Endothelial cell of umbilical vein (primary cell): ENCODE measurements around the gene ATP5ME. TPM values are rescaled to one million over a fixed set of nuclear protein-coding genes. Genes with fewer than 3 reads are reported as not detected.

Experiments
- BruUV-seq: library from RNA; stranded (reverse); fragments of 400-500 nt; replicated peaks from 2 replicates; lab custom pipeline; 2021; lab: Mats Ljungman, UMichigan
- CTCF ChIA-PET: fragments of 300-600, 350-600 bp; sonication (Branson Sonifier 250); formaldehyde crosslinking; loops from one replicate; lab custom pipeline; 2021; ENCODE audit warnings: antibody characterized with exemption, inconsistent platforms; lab: Charles Lee
- POLR2A ChIA-PET: fragments of 300-600, 350-600 bp; sonication (Branson Sonifier 250); formaldehyde crosslinking; loops from one replicate; lab custom pipeline; 2021; ENCODE audit warnings: antibody characterized with exemption, inconsistent platforms; lab: Charles Lee
- DNase-seq: peaks from one replicate; pipeline ENCODE4 v3.0.0-alpha.2; 2011; ENCODE audit warnings: low read depth, low spot score
- FAIRE-seq: peaks from 2 replicates; lab custom pipeline; 2011; peaks lifted over from hg19 to GRCh38; lab: Jason Lieb, UNC
- H2AFZ ChIP-seq: 2 replicates; pipeline ENCODE4 v1.6.0; 2012; ENCODE audit warnings: low read depth, low read length, control low read depth, inconsistent platforms
- H3K27ac ChIP-seq: 2 replicates; pipeline ENCODE4 v1.5.1; 2011; ENCODE audit warnings: low read depth, mild to moderate bottlenecking, control low read depth, low read length, moderate library complexity; ENCODE audit not compliant: insufficient read depth
- H3K27me3 ChIP-seq, 2 experiments: 2 replicates each; pipeline versions ENCODE4 v1.6.0 to v1.6.1; 2011; ENCODE audit warnings: low read length in 2 of 2, mixed read lengths in 1 of 2; ENCODE audit not compliant: control insufficient read depth in 2 of 2, insufficient read depth in 2 of 2
- H3K36me3 ChIP-seq, 2 experiments: 2 replicates in 1 of 2; 3 replicates in 1 of 2; pipeline ENCODE4 v1.5.1; 2011; ENCODE audit warnings: low read length in 2 of 2, mild to moderate bottlenecking in 1 of 2, moderate library complexity in 1 of 2; ENCODE audit not compliant: control insufficient read depth in 2 of 2, insufficient read depth in 2 of 2; ENCODE audit errors: extremely low read depth in 1 of 2
- H3K4me1 ChIP-seq: 3 replicates; pipeline ENCODE4 v1.5.1; 2011; ENCODE audit warnings: mild to moderate bottlenecking, low read length; ENCODE audit not compliant: control insufficient read depth, insufficient read depth; ENCODE audit errors: extremely low read depth
- H3K4me2 ChIP-seq: 2 replicates; pipeline ENCODE4 v1.6.1; 2011; ENCODE audit warnings: low read length, control low read depth, mixed read lengths; ENCODE audit not compliant: insufficient read depth
- H3K4me3 ChIP-seq, 3 experiments: fragments of 200-600 bp in 1 of 3; sonication (generic), shearing (Covaris generic) in 1 of 3; replicated peaks in 1 of 3; 2 replicates each; pipeline ENCODE4 v1.5.1; 2011 to 2016; ENCODE audit warnings: control low read depth in 3 of 3, low read length in 3 of 3, mild to moderate bottlenecking in 2 of 3, inconsistent platforms in 1 of 3, low read depth in 1 of 3, moderate library complexity in 1 of 3; ENCODE audit not compliant: insufficient read depth in 1 of 3
- H3K79me2 ChIP-seq: 2 replicates; pipeline ENCODE4 v1.6.0; 2012; ENCODE audit warnings: low read length, inconsistent platforms; ENCODE audit not compliant: control insufficient read depth, insufficient read depth
- H3K9ac ChIP-seq: replicated peaks from 2 replicates; pipeline ENCODE3; 2011; ENCODE audit warnings: low read length, control low read depth; ENCODE audit not compliant: insufficient read depth; ENCODE audit errors: extremely low read depth
- H3K9me1 ChIP-seq: replicated peaks from 3 replicates; pipeline ENCODE4 v1.6.0; 2011; ENCODE audit warnings: mild to moderate bottlenecking, low read length; ENCODE audit not compliant: control insufficient read depth, insufficient read depth; ENCODE audit errors: extremely low read depth
- H3K9me3 ChIP-seq: replicated peaks from 2 replicates; pipeline ENCODE4 v1.5.1; 2012; ENCODE audit warnings: low read length, inconsistent platforms; ENCODE audit not compliant: control insufficient read depth, insufficient read depth
- H4K20me1 ChIP-seq: replicated peaks from 2 replicates; pipeline ENCODE3; 2011; ENCODE audit warnings: mild to moderate bottlenecking, low read length; ENCODE audit not compliant: control insufficient read depth, insufficient read depth; ENCODE audit errors: extremely low read depth
- EZH2 ChIP-seq: IDR thresholded peaks from 2 replicates; pipeline ENCODE4 v1.6.1; 2012; ENCODE audit warnings: borderline replicate concordance, low read depth, mild to moderate bottlenecking, moderate library complexity, low read length, inconsistent platforms; ENCODE audit not compliant: severe bottlenecking
- FOS ChIP-seq: IDR thresholded peaks from 2 replicates; pipeline ENCODE4 v1.6.1; 2011; ENCODE audit warnings: mild to moderate bottlenecking, low read length, moderate library complexity, borderline replicate concordance; ENCODE audit not compliant: insufficient read depth
- GATA2 ChIP-seq: IDR thresholded peaks from 2 replicates; pipeline ENCODE4 v1.7.0; 2011; ENCODE audit warnings: low read depth, mild to moderate bottlenecking, moderate library complexity, mixed read lengths, low read length; ENCODE audit not compliant: insufficient read length, insufficient read depth
- JUN ChIP-seq: IDR thresholded peaks from 2 replicates; pipeline ENCODE4 v1.6.1; 2011; ENCODE audit warnings: borderline replicate concordance, low read depth; ENCODE audit not compliant: insufficient read length, insufficient read depth
- MAX ChIP-seq: IDR thresholded peaks from 2 replicates; pipeline ENCODE4 v1.6.1; 2011; ENCODE audit not compliant: insufficient read depth, insufficient read length
- POLR2A ChIP-seq: IDR thresholded peaks from 2 replicates; pipeline ENCODE4 v1.6.1; 2012; ENCODE audit warnings: low read depth, mild to moderate bottlenecking, control low read depth, low read length
- POLR2AphosphoS5 ChIP-seq: IDR thresholded peaks from 2 replicates; pipeline ENCODE4 v1.6.1; 2012; ENCODE audit warnings: low read depth, mild to moderate bottlenecking, control low read depth, low read length, moderate library complexity; ENCODE audit not compliant: insufficient read depth
- dilution Hi-C: fragments of 300-500 bp; cut with MboI; formaldehyde crosslinking; loops from one replicate; pipeline ENCODE4 v1.15.0; 2019; ENCODE audit warnings: low sequenced_read_pairs; ENCODE audit not compliant: extremely low pct_ligation_motif_present
- intact Hi-C: fragments of 100-400 bp; cut with micrococcal nuclease; formaldehyde crosslinking; loops from one replicate; pipeline ENCODE4 v1.10.0; 2022
- polyA plus RNA-seq, 4 experiments: library from polyadenylated mRNA; depleted of rRNA in 3 of 4; stranded (reverse) in 3 of 4; unstranded in 1 of 4; fragments of >200 nt; gene quantifications; 2 replicates each; pipeline versions ENCODE4 v1.2.1 to v1.2.3, GENCODE V29; 2011 to 2012; ENCODE audit warnings: missing spikeins in 1 of 4
- total RNA-seq: library from RNA; stranded (reverse); gene quantifications from 2 replicates; pipeline ENCODE4 v1.2.3, GENCODE V29; 2021
- TF ChIP-seq, protein P1 (sequence below), 2 donors: IDR thresholded peaks; 1 replicate in 1 of 2; 2 replicates in 1 of 2; pipeline ENCODE4 v1.5.1; 2011; ENCODE audit warnings: low read length in 2 of 2, mild to moderate bottlenecking in 2 of 2, moderate library complexity in 2 of 2, control low read depth in 1 of 2, inconsistent platforms in 1 of 2, low read depth in 1 of 2; ENCODE audit not compliant: insufficient read depth in 1 of 2; ENCODE audit errors: extremely low read depth in 1 of 2

ATP5ME gene
- total and polyA plus RNA-seq, 2 donors (not counting 3 experiments of a cell fraction or from before 2014, with no cell fraction given), result 303 to 304 TPM

GRCh38 chr4:629915-630641 is 44.0 kb downstream of the ATP5ME start:
- ChIA-PET POLR2A (no interaction called here), CTCF (no interaction called here)
- no peak overlapping the region for H3K4me2 ChIP-seq
- no peaks in the 10 kb centered on the region for H3K4me1 ChIP-seq
- H3K27ac ChIP-seq, result no peak overlapping the region
- TF ChIP-seq JUN, result no peak
- TF ChIP-seq FOS, result no peak
- TF ChIP-seq POLR2A, result no peak
- TF ChIP-seq, protein P1, sequence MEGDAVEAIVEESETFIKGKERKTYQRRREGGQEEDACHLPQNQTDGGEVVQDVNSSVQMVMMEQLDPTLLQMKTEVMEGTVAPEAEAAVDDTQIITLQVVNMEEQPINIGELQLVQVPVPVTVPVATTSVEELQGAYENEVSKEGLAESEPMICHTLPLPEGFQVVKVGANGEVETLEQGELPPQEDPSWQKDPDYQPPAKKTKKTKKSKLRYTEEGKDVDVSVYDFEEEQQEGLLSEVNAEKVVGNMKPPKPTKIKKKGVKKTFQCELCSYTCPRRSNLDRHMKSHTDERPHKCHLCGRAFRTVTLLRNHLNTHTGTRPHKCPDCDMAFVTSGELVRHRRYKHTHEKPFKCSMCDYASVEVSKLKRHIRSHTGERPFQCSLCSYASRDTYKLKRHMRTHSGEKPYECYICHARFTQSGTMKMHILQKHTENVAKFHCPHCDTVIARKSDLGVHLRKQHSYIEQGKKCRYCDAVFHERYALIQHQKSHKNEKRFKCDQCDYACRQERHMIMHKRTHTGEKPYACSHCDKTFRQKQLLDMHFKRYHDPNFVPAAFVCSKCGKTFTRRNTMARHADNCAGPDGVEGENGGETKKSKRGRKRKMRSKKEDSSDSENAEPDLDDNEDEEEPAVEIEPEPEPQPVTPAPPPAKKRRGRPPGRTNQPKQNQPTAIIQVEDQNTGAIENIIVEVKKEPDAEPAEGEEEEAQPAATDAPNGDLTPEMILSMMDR (IDR thresholded peaks at IDR 0.05; ENCODE audit: extremely low read depth in 1 of 2, insufficient read depth in 1 of 2, low read depth in 1 of 2, low read length in 2 of 2), result no peak
- no peak for TF ChIP-seq POLR2AphosphoS5
- TF ChIP-seq MAX, result no peak
- TF ChIP-seq GATA2, result no peak
- no peak for TF ChIP-seq EZH2
- BruUV-seq, result no TSS peak
- no peaks in the 10 kb centered on the region for H3K36me3 ChIP-seq
- H3K9me3 ChIP-seq, result no peaks in the 10 kb centered on the region
- intact Hi-C loops, result no loop called here
- DNase-seq, result no peak
- no peak overlapping the region for H2AFZ ChIP-seq
- dilution Hi-C loops, result no loop called here
- no peaks in the 10 kb centered on the region for H3K27me3 ChIP-seq
- H4K20me1 ChIP-seq, result no peaks in the 10 kb centered on the region
- no peaks in the 10 kb centered on the region for H3K9me1 ChIP-seq
- H3K9ac ChIP-seq, result no peak overlapping the region
- H3K4me3 ChIP-seq, result no peak overlapping the region
- FAIRE-seq, result no peak
- no peaks in the 10 kb centered on the region for H3K79me2 ChIP-seq
